NB4 (cell line): ENCODE results near the gene TRPM1.

Experiments
- POLR2A ChIP-seq: IDR thresholded peaks from 2 replicates; pipeline ENCODE4 v1.6.1; 2011; ENCODE audit warnings: mild to moderate bottlenecking; ENCODE audit not compliant: insufficient read length; ENCODE audit errors: extremely low read depth
- TF ChIP-seq, protein P1 (sequence below): IDR thresholded peaks from one replicate; pipeline ENCODE4 v1.5.1; 2012; ENCODE audit warnings: low read depth, low read length

- TF ChIP-seq, protein P1, sequence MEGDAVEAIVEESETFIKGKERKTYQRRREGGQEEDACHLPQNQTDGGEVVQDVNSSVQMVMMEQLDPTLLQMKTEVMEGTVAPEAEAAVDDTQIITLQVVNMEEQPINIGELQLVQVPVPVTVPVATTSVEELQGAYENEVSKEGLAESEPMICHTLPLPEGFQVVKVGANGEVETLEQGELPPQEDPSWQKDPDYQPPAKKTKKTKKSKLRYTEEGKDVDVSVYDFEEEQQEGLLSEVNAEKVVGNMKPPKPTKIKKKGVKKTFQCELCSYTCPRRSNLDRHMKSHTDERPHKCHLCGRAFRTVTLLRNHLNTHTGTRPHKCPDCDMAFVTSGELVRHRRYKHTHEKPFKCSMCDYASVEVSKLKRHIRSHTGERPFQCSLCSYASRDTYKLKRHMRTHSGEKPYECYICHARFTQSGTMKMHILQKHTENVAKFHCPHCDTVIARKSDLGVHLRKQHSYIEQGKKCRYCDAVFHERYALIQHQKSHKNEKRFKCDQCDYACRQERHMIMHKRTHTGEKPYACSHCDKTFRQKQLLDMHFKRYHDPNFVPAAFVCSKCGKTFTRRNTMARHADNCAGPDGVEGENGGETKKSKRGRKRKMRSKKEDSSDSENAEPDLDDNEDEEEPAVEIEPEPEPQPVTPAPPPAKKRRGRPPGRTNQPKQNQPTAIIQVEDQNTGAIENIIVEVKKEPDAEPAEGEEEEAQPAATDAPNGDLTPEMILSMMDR, result no peak
- no peak for TF ChIP-seq POLR2A
Observed at GRCh38 chr15:30953731-30954378, 147.7 kb downstream of the TRPM1 start.
